ENCODE results near the gene FOXP1.

- TF ChIP-seq POLR2A (IDR thresholded peaks at IDR 0.05) (no peak), CTCF (IDR thresholded peaks at IDR 0.05) (peak; percentile 28 to 49 (median 44))
Measured at GRCh38 chr3:71006810-71007785, 576.4 kb downstream of the FOXP1 start.
